ENCODE results near the gene CDH12.
"Not testable (repeated sequence)": the region's sequence is repeated elsewhere in the genome, so short reads cannot be mapped to it uniquely, and the experiment has no call there.

The CDH12 gene

GRCh38 chr5:22156953-22157352 lies 696.2 kb downstream of the CDH12 start:
- not testable (repeated sequence) for DNase-seq (ENCODE audit: low read depth, low spot score)

DNA sequence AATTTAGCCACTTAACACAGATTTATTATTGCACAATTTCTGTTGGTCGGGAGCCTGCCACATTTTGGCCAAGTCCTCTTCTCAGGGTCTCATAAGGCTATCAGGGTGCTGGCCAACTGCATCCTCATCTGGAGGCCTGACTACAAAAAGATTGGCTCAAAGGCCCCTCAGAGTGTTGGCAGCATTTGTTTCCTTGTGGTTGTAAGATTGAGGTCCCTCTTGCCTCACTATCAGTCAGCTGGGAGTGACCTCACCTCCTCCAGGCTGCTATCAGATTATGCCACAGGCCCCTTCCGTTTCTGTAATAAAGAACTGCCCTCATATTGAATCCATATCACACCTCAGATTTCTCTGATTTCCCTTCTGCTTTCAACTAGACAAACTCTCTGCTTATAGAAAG lies 698.4 kb downstream of the CDH12 start:
- DNase-seq (ENCODE audit: low read depth, low spot score): not testable (repeated sequence)

DNA sequence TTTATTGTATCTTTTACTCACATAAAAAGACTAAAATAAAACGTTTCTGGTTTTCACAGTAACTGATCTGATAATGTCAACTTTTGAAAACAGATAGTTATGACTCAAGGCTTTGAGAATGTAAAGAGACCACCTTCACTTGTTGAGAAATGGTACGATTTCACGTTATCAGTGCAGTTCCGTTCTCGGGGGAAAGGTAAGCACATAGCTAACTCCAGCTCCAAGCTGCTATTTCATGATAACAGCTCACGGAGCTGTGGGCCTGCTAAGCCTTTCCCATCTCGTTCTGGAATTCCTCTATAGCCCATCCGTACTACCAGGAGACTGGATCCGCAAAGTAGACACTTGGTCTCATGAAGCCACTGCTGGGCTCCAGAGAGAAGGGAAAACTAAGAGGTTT lies 701.3 kb downstream of the CDH12 start:
- not testable (repeated sequence) for DNase-seq (ENCODE audit: low read depth, low spot score)

DNA sequence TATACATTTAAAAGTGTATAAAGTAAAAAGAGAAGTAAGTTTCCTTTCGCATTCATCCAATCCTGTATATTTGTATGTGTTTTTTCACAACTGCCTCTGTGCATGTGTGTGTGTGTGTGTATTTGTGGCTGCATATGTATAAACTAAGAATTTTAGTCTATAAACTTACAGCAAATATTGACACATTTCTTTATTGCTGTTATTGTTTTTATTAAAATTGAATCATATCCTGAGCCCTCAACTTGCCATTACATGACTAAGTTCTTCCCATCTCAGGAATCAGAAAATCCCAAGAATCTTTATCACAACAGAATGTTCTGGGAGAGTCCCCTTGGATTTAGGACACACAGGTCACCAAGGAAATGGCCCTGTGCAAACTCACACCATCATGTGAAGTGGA lies 712.7 kb downstream of the CDH12 start:
- DNase-seq (ENCODE audit: low read depth, low spot score): not testable (repeated sequence)

DNA sequence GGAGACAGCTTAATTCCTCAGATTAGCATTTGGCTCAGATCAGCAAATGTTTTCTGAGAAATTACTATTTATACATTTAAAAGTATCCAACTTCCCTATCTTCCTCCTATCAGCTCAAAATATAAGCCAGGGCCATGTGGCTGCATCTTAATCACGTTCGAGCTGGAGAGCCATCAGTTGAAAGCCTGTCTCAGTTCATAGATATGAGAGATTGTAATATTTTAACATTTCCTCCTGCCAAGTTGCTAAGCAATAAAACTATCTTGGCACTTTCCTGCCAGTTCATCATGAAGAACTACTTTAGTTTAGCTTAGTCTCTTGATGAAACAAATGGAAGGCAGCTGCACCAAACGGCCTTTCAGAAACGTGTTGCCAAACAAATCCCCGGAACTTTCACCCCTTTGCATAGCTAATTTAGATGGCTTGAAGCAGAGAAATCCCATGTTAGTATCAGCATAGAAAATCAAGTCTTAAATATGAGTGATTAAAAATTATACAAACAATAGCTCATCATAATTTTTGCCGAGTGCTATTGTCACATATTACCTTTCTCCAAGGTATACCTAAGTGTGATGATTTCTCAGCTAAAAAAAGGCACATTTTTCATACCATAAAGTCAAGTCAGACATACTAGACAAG lies 713.4 kb downstream of the CDH12 start:
- DNase-seq (ENCODE audit: low read depth, low spot score): not testable (repeated sequence)

- no peak for DNase-seq (ENCODE audit: low read depth, low spot score)
Measured at GRCh38 chr5:22111320-22111719, 741.8 kb downstream of the CDH12 start.

GRCh38 chr5:22109315-22109714 lies 743.8 kb downstream of the CDH12 start:
- DNase-seq (ENCODE audit: low read depth, low spot score): no peak

- DNase-seq (ENCODE audit: low read depth, low spot score): no peak
Measured at GRCh38 chr5:22108545-22108944, 744.6 kb downstream of the CDH12 start.

DNA sequence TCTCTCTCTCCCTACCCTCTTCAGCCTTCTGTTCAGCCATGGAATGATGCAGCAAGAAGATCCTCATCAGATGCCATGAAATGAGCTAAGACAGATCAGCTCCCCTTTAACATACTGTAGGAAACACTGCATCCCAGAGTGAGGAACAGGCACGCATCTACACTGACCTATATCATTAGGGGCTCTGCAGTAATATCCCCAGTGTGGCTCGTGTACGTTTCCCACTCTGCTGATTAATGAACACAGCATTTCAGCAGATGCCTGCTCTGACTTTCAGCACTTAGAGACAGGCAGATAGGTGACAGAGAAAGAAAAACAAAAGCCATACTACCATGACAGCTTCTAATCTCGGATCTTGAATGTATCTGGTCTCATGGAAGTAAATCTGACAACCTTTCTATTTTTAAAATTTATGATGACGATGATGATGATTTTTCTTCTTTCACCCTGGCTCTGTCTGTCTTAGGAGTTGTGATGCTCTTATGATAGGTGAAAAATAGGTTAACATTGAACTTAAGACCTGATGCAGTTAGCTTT lies 750.3 kb downstream of the CDH12 start:
- DNase-seq (ENCODE audit: low read depth, low spot score): no peak

DNA sequence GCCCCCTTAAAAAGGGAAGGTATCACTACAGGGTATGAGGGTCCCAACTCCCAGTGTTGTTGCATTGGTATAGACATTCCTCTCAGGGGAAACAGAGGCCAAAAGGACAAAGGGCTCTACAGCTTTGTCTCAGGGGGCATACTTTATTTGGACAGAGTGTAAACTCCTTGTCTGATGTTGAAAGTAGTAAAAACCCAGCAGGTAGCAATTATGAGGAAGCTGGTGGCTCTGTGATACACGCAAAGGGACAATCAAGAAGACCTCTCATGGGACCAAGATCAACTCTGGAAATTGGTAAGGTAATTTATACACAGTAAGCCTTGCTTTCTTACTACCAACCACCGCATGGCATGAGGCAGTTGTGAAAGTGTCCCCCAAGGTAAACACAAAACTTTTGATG lies 764.6 kb downstream of the CDH12 start:
- no peak for DNase-seq (ENCODE audit: low read depth, low spot score)

GRCh38 chr5:22079566-22079965 lies 773.6 kb downstream of the CDH12 start:
- no peak for DNase-seq (ENCODE audit: low read depth, low spot score)

- no peak for DNase-seq (ENCODE audit: low read depth, low spot score)
Measured at GRCh38 chr5:22079002-22079401, 774.1 kb downstream of the CDH12 start.

GRCh38 chr5:22076586-22076985 lies 776.6 kb downstream of the CDH12 start:
- DNase-seq (ENCODE audit: low read depth, low spot score): no peak

DNA sequence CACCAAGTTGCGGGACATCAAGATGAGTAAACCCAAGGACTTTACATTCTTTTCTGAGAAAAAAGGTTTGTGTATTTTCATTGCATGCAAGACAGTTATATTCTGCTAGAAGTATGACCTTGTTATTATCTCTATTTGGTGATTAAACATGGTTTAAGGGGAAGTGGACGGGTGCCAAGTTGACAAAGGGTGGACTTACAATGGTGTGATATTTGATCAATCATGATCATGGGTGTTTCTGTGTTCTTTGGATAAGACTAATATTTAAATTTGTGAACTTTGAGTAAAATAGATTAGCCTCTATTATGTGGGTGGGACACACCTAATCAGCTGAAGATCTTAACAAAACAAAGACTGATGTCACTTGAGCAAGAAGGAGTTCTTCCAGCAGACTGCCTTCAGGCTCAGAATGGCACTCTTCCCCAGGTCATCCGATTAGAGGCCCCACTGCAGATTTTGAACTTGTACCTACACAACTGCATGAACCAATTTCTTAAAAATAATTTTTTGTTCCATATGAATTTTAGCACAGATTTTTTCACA lies 782.9 kb downstream of the CDH12 start:
- DNase-seq (ENCODE audit: low read depth, low spot score): no peak

- no peak for DNase-seq (ENCODE audit: low read depth, low spot score)
Measured at GRCh38 chr5:22063717-22064116, 789.4 kb downstream of the CDH12 start.

DNA sequence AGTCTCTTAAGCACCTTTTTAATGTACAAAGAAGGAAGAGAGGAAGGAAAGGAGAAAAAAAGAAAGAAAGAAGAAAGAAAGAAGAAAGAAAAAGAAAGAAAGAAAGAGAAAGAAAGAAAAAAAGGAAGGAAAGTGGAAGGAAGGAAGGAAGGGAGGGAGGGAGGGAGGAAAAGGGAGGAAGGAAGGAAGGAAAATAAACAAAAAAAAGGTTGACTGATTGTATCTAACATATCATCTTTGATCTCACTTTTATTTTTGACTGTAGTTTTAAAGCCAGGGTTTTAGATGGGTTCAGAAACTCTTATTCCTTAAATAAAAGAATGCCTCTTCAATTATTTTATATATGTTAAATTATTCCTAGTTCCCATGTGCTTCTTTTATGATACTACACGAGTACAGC lies 794.5 kb downstream of the CDH12 start:
- DNase-seq (ENCODE audit: low read depth, low spot score): no peak

GRCh38 chr5:22057012-22057411 lies 796.1 kb downstream of the CDH12 start:
- DNase-seq (ENCODE audit: low read depth, low spot score): no peak

DNA sequence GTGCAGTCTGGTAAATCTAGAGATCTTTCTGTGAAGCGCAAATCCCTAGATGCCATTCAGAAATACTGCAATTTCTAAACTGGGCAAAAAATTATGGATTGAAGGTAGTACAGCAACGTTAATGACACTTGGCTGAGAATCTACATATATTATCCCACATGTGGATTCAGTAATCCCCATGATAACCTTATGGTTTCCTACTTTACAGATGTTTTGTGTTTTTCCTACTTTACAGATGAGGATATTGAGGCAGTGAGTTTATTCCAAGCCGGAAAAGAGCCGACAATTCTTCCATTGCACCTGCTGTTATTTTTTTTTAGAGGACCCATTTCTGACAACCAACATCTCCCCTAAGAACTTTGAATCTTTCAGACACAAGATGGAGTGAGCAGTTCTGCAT lies 796.5 kb downstream of the CDH12 start:
- no peak for DNase-seq (ENCODE audit: low read depth, low spot score)

GRCh38 chr5:22053195-22053594 lies 799.9 kb downstream of the CDH12 start:
- DNase-seq (ENCODE audit: low read depth, low spot score): no peak

DNA sequence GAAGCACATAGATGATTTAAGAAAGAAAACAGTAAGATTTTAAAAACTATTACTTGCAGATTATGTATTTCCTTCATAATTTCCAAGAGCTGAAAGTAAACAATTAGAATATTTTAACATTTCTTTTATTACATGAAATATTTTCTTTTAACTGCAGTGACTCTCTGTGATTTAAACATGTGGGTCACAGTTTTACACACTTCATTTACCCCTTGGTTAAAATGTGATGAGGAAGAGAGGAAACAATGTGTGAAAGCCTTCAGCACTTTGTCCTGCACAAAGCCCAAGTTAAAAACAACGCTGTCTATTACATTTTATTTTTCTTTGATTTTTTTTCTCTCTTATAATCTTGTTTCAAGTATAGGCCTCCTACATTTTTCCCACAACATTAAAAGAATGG lies 801.3 kb downstream of the CDH12 start:
- DNase-seq (ENCODE audit: low read depth, low spot score): no peak

GRCh38 chr5:22050931-22051330 lies 802.2 kb downstream of the CDH12 start:
- DNase-seq (ENCODE audit: low read depth, low spot score): no peak

GRCh38 chr5:22044229-22044628 lies 808.9 kb downstream of the CDH12 start:
- no peak for DNase-seq (ENCODE audit: low read depth, low spot score)

GRCh38 chr5:22036061-22036460 lies 817.1 kb downstream of the CDH12 start:
- DNase-seq (ENCODE audit: low read depth, low spot score): no peak

GRCh38 chr5:22033066-22033465 lies 820.1 kb downstream of the CDH12 start:
- no peak for DNase-seq (ENCODE audit: low read depth, low spot score)
